Stomach (tissue), 4 donors: ENCODE results near the gene ELP4.

Source experiments
- EP300 ChIP-seq: sonication (generic); formaldehyde crosslinking; IDR thresholded peaks from one replicate; pipeline ENCODE4 v1.6.1; 2017; ENCODE audit warnings: antibody characterized with exemption
- POLR2A ChIP-seq, 4 donors: fragments of 450-650 bp; IDR thresholded peaks; one replicate each; pipeline ENCODE4 v1.6.1; 2016; ENCODE audit warnings: antibody characterized with exemption in 4 of 4, control low read depth in 2 of 4, mild to moderate bottlenecking in 1 of 4, moderate library complexity in 1 of 4
- POLR2AphosphoS5 ChIP-seq, 3 donors: sonication (generic); formaldehyde crosslinking; IDR thresholded peaks; one replicate each; pipeline ENCODE4 v1.6.1; 2016; ENCODE audit warnings: antibody characterized with exemption in 3 of 3
- TF ChIP-seq, protein P1 (sequence below), 7 experiments: fragments of 450-650 bp in 4 of 7; fragments of 200-600 bp in 3 of 7; sonication (generic) in 3 of 7; IDR thresholded peaks; one replicate each; pipeline ENCODE4 v1.5.1; 2016 to 2019; ENCODE audit warnings: antibody characterized with exemption in 7 of 7, control low read depth in 2 of 7, mild to moderate bottlenecking in 1 of 7

DNA sequence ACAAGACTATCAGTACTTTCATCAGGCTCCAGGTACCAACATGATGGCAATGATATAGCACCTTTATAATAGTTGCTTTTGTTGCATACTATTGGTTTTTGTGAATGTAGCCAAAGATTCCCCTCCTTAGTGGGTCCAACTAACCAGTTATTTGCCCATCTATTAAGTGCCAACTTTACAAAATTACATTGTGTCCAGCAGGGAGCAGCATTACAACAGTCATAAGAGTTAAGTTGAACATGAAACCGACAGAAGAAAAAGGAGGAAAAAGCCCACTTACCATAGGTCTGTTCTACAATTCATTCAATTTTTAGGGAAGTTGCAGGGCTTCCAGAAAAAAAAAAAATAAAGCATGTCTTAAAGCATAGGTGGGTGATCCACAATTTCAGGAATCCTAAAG lies 21.7 kb upstream of the ELP4 start:
- no peak for TF ChIP-seq POLR2AphosphoS5 (IDR thresholded peaks at IDR 0.05)
- TF ChIP-seq, protein P1, sequence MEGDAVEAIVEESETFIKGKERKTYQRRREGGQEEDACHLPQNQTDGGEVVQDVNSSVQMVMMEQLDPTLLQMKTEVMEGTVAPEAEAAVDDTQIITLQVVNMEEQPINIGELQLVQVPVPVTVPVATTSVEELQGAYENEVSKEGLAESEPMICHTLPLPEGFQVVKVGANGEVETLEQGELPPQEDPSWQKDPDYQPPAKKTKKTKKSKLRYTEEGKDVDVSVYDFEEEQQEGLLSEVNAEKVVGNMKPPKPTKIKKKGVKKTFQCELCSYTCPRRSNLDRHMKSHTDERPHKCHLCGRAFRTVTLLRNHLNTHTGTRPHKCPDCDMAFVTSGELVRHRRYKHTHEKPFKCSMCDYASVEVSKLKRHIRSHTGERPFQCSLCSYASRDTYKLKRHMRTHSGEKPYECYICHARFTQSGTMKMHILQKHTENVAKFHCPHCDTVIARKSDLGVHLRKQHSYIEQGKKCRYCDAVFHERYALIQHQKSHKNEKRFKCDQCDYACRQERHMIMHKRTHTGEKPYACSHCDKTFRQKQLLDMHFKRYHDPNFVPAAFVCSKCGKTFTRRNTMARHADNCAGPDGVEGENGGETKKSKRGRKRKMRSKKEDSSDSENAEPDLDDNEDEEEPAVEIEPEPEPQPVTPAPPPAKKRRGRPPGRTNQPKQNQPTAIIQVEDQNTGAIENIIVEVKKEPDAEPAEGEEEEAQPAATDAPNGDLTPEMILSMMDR (IDR thresholded peaks at IDR 0.05) = peak in 4 of 7 experiments; percentile 14 to 41 (median 36)
- TF ChIP-seq POLR2A (IDR thresholded peaks at IDR 0.05) = no peak
- no peak for TF ChIP-seq EP300
